ENCODE measurements around the gene SEMA4B. TPM values are rescaled to one million over a fixed set of nuclear protein-coding genes. Genes with fewer than 3 reads are reported as not detected.

Gene SEMA4B
- total and polyA plus RNA-seq, 10 of the 15 experiments (the other 5 are each of a cell fraction or from before 2014, with no cell fraction given) = 0.87 to 26.0 (median 9.3) TPM

GRCh38 chr15:90233387-90234095 is 32.4 kb downstream of the SEMA4B start, which contains the start of gene CIB1:
Gene CIB1 (minus strand): TSS chr15:90233941. CDS start chr15:90233885, 56 bp downstream.
- RAD21 ChIA-PET (ENCODE audit: unreplicated experiment) = interaction anchor here (0.6 to 3.6 kb wide), 35 partner anchors 11 to 701 kb away, joined by 3 to 47 read pairs (median 4); partner anchors contain the start of genes AP3S2, HDDC3, NGRN and SEMA4B
- H3K9ac ChIP-seq (ENCODE audit: control insufficient read depth, insufficient read depth, low read length) = peak within 1 kb of the TSS; percentile 85
- peak within 1 kb of the TSS; percentile 85 for H3K27ac ChIP-seq (ENCODE audit: control insufficient read depth, insufficient read depth)
- peak within 1 kb of the TSS; percentile 89 for H2AFZ ChIP-seq (ENCODE audit: control insufficient read depth, low read depth, low read length)
- H3K4me2 ChIP-seq (ENCODE audit: control insufficient read depth, insufficient read depth) = peak within 1 kb of the TSS; percentile 95
- H4K20me1 ChIP-seq (ENCODE audit: control insufficient read depth, insufficient read depth) = no peaks in the 10 kb centered on the region
- DNase-seq (ENCODE audit: low read depth, low spot score) = no peak
- SMC1A ChIA-PET (ENCODE audit: uncharacterized antibody, unreplicated experiment) = interaction anchor here (0.6 to 4.5 kb wide), 24 partner anchors 9 to 87 kb away, joined by 3 to 70 read pairs (median 6); partner anchors contain the start of genes SEMA4B and TTLL13
- peaks cover 28% of the 10 kb centered on the region for H3K4me1 ChIP-seq (ENCODE audit: control insufficient read depth, insufficient read depth, low read length)
- CTCF ChIA-PET = interaction anchor here (0.6 to 4.8 kb wide), 21 partner anchors 12 to 451 kb away, joined by 3 to 38 read pairs (median 7); partner anchors contain the start of genes NGRN and SEMA4B
- peaks cover 8 to 16% of the 10 kb centered on the region in 2 experiments; a peak in 3 of 4 replicates for H3K36me3 ChIP-seq (ENCODE audit: control insufficient read depth in 2 of 2, insufficient read depth in 2 of 2, low read length in 1 of 2)
- H3K79me2 ChIP-seq (ENCODE audit: control insufficient read depth, insufficient read depth, low read length) = peaks cover 19% of the 10 kb centered on the region
- POLR2A ChIA-PET = interaction anchor here (0.5 to 4.9 kb wide), 31 partner anchors 10 to 957 kb away, joined by 3 to 31 read pairs (median 5); partner anchors contain the start of genes IDH2, NGRN, SEMA4B and TTLL13
- FAIRE-seq = no peak
- in situ Hi-C loops (cut with MboI) = no loop called here
- WGBS (ENCODE audit: insufficient coverage, insufficient replicate concordance, low lambda C conversion rate, missing lambda C conversion rate) = 1% methylated on average over 56 of the region's 63 CpGs
- BruUV-seq (replicated peaks) = TSS peak; percentile 78
- intact Hi-C loops (cut with micrococcal nuclease; ENCODE audit: unreplicated experiment) = loop anchor here (2.0 to 5.0 kb wide), 6 partner anchors 25 to 429 kb away; partner anchors contain the start of gene AP3S2
- no peaks in the 10 kb centered on the region for H3K9me3 ChIP-seq (replicated peaks; ENCODE audit: control insufficient read depth, insufficient read depth, low read length)
- peak; percentile 88 for ATAC-seq
- H3K27me3 ChIP-seq (replicated peaks in 1 of 2; ENCODE audit: control insufficient read depth in 2 of 2, insufficient read depth in 2 of 2, low read length in 1 of 2) = no peaks in the 10 kb centered on the region
- H3K4me3 ChIP-seq = peak within 1 kb of the TSS; percentile 79
- TF ChIP-seq MXI1 (IDR thresholded peaks at IDR 0.05; ENCODE audit: low read depth, low read length) (peak; percentile 87), PKNOX1 (IDR thresholded peaks at IDR 0.05) (peak; percentile 27; the same call in 1 of the 2 replicates), SPI1 (IDR thresholded peaks at IDR 0.05; ENCODE audit: borderline replicate concordance, insufficient read depth, low read depth, low read length) (peak; percentile 90), TCF12 (IDR thresholded peaks at IDR 0.05; ENCODE audit: low read depth, low read length) (peak; percentile 19; the same call in 1 of the 2 replicates), FOS (IDR thresholded peaks at IDR 0.05; ENCODE audit: borderline replicate concordance, extremely low read depth, insufficient read length) (no peak), GATAD2B (conservative IDR thresholded peaks at IDR 0.05; ENCODE audit: low read depth) (peak; percentile 42; the same call in 1 of the 2 replicates), NR2C1 (IDR thresholded peaks at IDR 0.05) (peak; percentile 59), CREM (IDR thresholded peaks at IDR 0.05; ENCODE audit: low read depth) (peak; percentile 70), SMAD5 (IDR thresholded peaks at IDR 0.05; ENCODE audit: low read depth) (no peak), POLR2AphosphoS2 (IDR thresholded peaks at IDR 0.05; ENCODE audit: low read depth, low read length) (peak; percentile 61; the same call in 1 of the 2 replicates), TCF3 (IDR thresholded peaks at IDR 0.05; ENCODE audit: borderline replicate concordance, insufficient read depth, low read depth, low read length) (0 out of 2 replicates have a peak, but pooled peaks have one; percentile 46), SIX5 (IDR thresholded peaks at IDR 0.05; ENCODE audit: low read depth, low read length, severe bottlenecking) (no peak), CHD2 (IDR thresholded peaks at IDR 0.05; ENCODE audit: borderline replicate concordance, low read depth, low read length) (0 out of 2 replicates have a peak, but pooled peaks have one; percentile 27), ZNF687 (IDR thresholded peaks at IDR 0.05) (peak; percentile 3; the same call in 1 of the 2 replicates)
- TF ChIP-seq, protein P1, sequence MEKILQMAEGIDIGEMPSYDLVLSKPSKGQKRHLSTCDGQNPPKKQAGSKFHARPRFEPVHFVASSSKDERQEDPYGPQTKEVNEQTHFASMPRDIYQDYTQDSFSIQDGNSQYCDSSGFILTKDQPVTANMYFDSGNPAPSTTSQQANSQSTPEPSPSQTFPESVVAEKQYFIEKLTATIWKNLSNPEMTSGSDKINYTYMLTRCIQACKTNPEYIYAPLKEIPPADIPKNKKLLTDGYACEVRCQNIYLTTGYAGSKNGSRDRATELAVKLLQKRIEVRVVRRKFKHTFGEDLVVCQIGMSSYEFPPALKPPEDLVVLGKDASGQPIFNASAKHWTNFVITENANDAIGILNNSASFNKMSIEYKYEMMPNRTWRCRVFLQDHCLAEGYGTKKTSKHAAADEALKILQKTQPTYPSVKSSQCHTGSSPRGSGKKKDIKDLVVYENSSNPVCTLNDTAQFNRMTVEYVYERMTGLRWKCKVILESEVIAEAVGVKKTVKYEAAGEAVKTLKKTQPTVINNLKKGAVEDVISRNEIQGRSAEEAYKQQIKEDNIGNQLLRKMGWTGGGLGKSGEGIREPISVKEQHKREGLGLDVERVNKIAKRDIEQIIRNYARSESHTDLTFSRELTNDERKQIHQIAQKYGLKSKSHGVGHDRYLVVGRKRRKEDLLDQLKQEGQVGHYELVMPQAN (conservative IDR thresholded peaks at IDR 0.05) = peak; percentile 83
